GM19328 (cell line): Measurements from ENCODE around the gene HOXC9.

Experiments used
- ATAC-seq: cut with Tn5 transposase; IDR thresholded peaks from one replicate; pipeline ENCODE4 v1.9.1; 2021; ENCODE audit warnings: mild to moderate bottlenecking, moderate library complexity; ENCODE audit not compliant: unreplicated experiment

Gene HOXC9

GRCh38 chr12:54000116-54001114 is at the start of gene HOXC9:
TSS of gene HOXC9 (plus strand) at chr12:54000161. CDS start at chr12:54000189, 28 bp downstream.
- no peak for ATAC-seq

GRCh38 chr12:53950437-53950773 is 49.6 kb upstream of the HOXC9 start:
- ATAC-seq: no peak

GRCh38 chr12:53950789-53951576 is 49.0 kb upstream of the HOXC9 start:
- ATAC-seq: no peak

GRCh38 chr12:53951577-53952334 is 48.2 kb upstream of the HOXC9 start:
- no peak for ATAC-seq

GRCh38 chr12:53952335-53952694 is 47.6 kb upstream of the HOXC9 start:
- no peak for ATAC-seq

- ATAC-seq: no peak
Observed at GRCh38 chr12:53952871-53953734, 46.9 kb upstream of the HOXC9 start.

- ATAC-seq: no peak
Observed at GRCh38 chr12:53953831-53954693, 45.9 kb upstream of the HOXC9 start.

GRCh38 chr12:53954694-53955035 is 45.3 kb upstream of the HOXC9 start, which contains the start of gene HOXC12:
TSS of gene HOXC12 (plus strand) at chr12:53954903. CDS start at chr12:53954930, 27 bp downstream.
- ATAC-seq: no peak

- no peak for ATAC-seq
Observed at GRCh38 chr12:53955036-53955775, 44.8 kb upstream of the HOXC9 start.

- no peak for ATAC-seq
Observed at GRCh38 chr12:53955776-53956250, 44.1 kb upstream of the HOXC9 start.

GRCh38 chr12:53956251-53956887 is 43.6 kb upstream of the HOXC9 start:
- no peak for ATAC-seq

GRCh38 chr12:53956914-53957536 is 42.9 kb upstream of the HOXC9 start:
- no peak for ATAC-seq

- ATAC-seq: no peak
Observed at GRCh38 chr12:53958128-53958527, 41.8 kb upstream of the HOXC9 start.

- ATAC-seq: no peak
Observed at GRCh38 chr12:53959314-53959713, 40.6 kb upstream of the HOXC9 start.

- ATAC-seq: no peak
Observed at GRCh38 chr12:53960187-53961024, 39.6 kb upstream of the HOXC9 start.

GRCh38 chr12:53961025-53961761 is 38.8 kb upstream of the HOXC9 start:
- ATAC-seq: no peak
